ENCODE measurements around the gene ADRB1.

The ADRB1 gene

DNA sequence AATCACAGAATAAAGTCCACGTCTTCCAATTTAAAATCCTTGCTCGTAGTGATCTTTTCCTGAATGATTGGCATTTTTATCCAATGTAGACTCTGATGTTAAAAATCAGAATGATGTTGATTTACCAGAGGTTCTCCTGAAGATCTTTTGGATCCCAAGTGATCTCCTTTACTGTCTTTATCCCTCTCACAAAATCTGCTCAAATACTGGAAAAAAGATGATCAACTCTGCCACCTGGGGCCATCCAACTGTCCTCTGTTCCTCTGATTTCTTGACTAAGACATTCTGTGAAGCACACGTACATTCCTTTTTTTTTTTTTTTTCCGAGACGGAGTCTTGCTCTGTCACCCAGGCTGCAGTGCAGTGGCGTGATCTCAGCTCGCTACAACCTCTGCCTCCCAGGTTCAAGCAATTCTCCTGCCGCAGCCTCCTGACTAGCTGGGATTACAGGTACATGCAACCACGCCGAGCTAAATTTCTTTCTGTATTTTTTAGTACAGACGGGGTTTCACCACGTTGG is 18.0 kb upstream of the ADRB1 start:
- H3K4me3 ChIP-seq (ENCODE audit: insufficient read depth, low read depth, low read length), result no peak overlapping the region
- 89 to 93% methylated on average over 12 of the region's 12 CpGs for WGBS, 2 experiments
- H3K9me3 ChIP-seq (ENCODE audit: control insufficient read depth, low read length), result no peaks in the 10 kb centered on the region
- no peak overlapping the region for H3K27ac ChIP-seq (ENCODE audit: insufficient read depth, low read depth, low read length, poor library complexity, severe bottlenecking)
- no peaks in the 10 kb centered on the region for H3K4me1 ChIP-seq (ENCODE audit: control insufficient read depth, insufficient read depth, low read length)
- no peaks in the 10 kb centered on the region for H3K36me3 ChIP-seq (ENCODE audit: control insufficient read depth, insufficient read depth, low read length)
- no peaks in the 10 kb centered on the region for H3K27me3 ChIP-seq (ENCODE audit: control insufficient read depth, insufficient read depth, low read length, poor library complexity, severe bottlenecking)

DNA sequence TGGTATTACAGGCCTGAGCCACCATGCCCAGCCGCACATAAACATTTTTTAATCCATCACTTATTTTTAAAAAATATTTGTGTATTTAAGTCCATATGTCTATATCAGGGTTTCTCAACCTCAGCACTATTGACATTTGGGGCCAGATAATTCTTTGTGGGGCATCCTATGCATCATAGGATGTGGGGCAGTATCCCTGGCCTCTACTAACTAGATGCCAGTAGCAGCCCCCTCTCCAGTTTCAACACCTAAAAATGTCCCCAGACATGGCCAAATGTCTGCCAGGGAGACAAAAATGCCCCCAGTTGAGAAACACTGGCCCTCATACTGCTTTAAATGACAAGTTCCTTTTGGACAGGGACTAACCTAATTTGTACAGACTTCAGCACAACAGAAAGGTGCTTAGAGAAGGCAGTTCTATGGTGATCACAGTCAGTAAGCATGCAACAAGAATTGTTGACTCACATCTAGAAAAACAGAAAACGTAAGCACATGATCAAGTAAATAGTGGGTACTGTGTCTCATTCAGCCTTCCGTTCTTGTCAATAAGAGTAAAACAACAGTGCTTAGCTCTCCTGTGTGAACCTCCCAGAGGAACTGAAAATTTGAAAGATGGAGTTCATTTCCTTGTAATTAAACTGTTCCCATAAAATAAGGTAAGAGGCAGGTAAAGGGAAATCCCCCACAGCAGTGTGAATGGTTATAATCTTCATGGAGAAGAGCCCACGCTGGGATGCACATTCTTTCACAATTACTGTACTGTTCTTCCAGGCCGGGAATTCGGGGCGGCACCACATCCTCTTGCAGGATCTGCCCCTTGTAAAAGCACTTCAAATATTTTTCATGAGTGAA is 17.3 kb upstream of the ADRB1 start:
- Histone ChIP-seq H3K36me3 (ENCODE audit: control insufficient read depth, insufficient read depth, low read length) (no peaks in the 10 kb centered on the region), H3K9me3 (ENCODE audit: control insufficient read depth, low read length) (no peaks in the 10 kb centered on the region), H3K4me1 (ENCODE audit: control insufficient read depth, insufficient read depth, low read length) (no peaks in the 10 kb centered on the region), H3K27me3 (ENCODE audit: control insufficient read depth, insufficient read depth, low read length, poor library complexity, severe bottlenecking) (no peaks in the 10 kb centered on the region), H3K27ac (ENCODE audit: insufficient read depth, low read depth, low read length, poor library complexity, severe bottlenecking) (no peak overlapping the region), H3K4me3 (ENCODE audit: insufficient read depth, low read depth, low read length) (no peak overlapping the region)
- WGBS, 2 experiments, result 84 to 88% methylated on average over 6 to 7 of the region's 7 CpGs

DNA sequence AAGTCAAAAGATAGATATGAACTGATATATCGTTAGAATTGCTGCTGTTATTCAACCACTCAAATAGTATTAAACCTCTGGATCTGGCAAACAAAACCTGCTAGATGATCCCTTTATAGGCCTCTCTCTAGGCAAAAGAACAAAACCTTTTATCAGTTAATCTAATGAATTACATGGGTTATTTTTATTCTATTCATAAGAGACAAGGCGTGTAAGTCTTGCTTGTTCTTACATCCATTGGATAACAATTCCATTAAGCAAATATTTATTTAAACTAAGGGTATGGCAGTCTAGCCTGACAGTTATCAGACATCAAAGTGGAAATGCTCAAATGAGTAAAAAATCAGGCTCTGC is 16.6 kb upstream of the ADRB1 start:
- no peak overlapping the region for H3K27ac ChIP-seq (ENCODE audit: insufficient read depth, low read depth, low read length, poor library complexity, severe bottlenecking)
- no peaks in the 10 kb centered on the region for H3K9me3 ChIP-seq (ENCODE audit: control insufficient read depth, low read length)
- WGBS, 2 experiments, result 71 to 100% methylated on average over 1 to 2 of the region's 2 CpGs
- H3K36me3 ChIP-seq (ENCODE audit: control insufficient read depth, insufficient read depth, low read length), result no peaks in the 10 kb centered on the region
- H3K4me1 ChIP-seq (ENCODE audit: control insufficient read depth, insufficient read depth, low read length), result no peaks in the 10 kb centered on the region
- no peaks in the 10 kb centered on the region for H3K27me3 ChIP-seq (ENCODE audit: control insufficient read depth, insufficient read depth, low read length, poor library complexity, severe bottlenecking)
- no peak overlapping the region for H3K4me3 ChIP-seq (ENCODE audit: insufficient read depth, low read depth, low read length)

DNA sequence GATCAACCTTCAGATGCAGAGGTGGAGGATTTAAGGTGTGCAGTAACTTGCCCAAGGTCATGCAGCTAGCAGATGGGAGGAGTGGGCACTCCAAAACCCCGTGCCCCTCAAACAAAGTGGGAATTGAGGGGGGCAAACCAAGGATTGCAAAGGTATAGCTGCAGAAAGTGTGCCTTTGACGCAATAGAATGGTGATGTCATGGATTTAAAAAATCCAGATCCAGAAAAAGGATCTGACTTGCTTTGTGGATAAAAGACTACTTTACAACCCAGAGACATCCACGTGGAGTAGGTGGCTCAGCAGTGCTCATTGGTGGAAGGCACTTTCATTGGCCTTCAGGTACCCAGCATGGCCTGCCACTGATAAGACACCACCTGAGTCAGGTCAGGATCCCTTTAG is 15.7 kb upstream of the ADRB1 start:
- Histone ChIP-seq H3K36me3 (ENCODE audit: control insufficient read depth, insufficient read depth, low read length) (no peaks in the 10 kb centered on the region), H3K9me3 (ENCODE audit: control insufficient read depth, low read length) (no peaks in the 10 kb centered on the region), H3K27me3 (ENCODE audit: control insufficient read depth, insufficient read depth, low read length, poor library complexity, severe bottlenecking) (no peaks in the 10 kb centered on the region), H3K4me1 (ENCODE audit: control insufficient read depth, insufficient read depth, low read length) (no peaks in the 10 kb centered on the region), H3K27ac (ENCODE audit: insufficient read depth, low read depth, low read length, poor library complexity, severe bottlenecking) (no peak overlapping the region), H3K4me3 (ENCODE audit: insufficient read depth, low read depth, low read length) (no peak overlapping the region)
- WGBS, 2 experiments, result 91 to 95% methylated on average over 3 of the region's 3 CpGs

DNA sequence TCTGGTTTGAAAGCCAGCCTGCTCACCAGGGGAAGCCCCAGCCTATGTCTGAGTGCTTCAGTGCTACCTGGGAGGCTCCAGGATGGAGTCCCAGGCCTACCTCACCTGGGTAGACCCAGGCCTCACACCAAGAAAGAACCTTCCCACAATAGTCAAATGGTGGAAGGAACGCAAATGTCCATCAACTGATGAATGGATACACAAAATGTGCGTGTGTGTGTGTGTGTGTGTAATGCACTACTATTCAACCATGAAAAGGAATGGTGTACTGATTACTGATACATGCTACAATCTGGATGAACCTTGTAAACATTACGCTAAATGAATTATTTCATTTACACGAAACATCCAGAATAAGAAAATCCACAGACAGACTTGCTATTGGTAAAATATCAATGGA is 15.2 kb upstream of the ADRB1 start:
- no peaks in the 10 kb centered on the region for H3K9me3 ChIP-seq (ENCODE audit: control insufficient read depth, low read length)
- no peak overlapping the region for H3K4me3 ChIP-seq (ENCODE audit: insufficient read depth, low read depth, low read length)
- no peaks in the 10 kb centered on the region for H3K4me1 ChIP-seq (ENCODE audit: control insufficient read depth, insufficient read depth, low read length)
- H3K36me3 ChIP-seq (ENCODE audit: control insufficient read depth, insufficient read depth, low read length), result no peaks in the 10 kb centered on the region
- 88 to 97% methylated on average over 4 of the region's 4 CpGs for WGBS, 2 experiments
- H3K27me3 ChIP-seq (ENCODE audit: control insufficient read depth, insufficient read depth, low read length, poor library complexity, severe bottlenecking), result no peaks in the 10 kb centered on the region
- no peak overlapping the region for H3K27ac ChIP-seq (ENCODE audit: insufficient read depth, low read depth, low read length, poor library complexity, severe bottlenecking)

DNA sequence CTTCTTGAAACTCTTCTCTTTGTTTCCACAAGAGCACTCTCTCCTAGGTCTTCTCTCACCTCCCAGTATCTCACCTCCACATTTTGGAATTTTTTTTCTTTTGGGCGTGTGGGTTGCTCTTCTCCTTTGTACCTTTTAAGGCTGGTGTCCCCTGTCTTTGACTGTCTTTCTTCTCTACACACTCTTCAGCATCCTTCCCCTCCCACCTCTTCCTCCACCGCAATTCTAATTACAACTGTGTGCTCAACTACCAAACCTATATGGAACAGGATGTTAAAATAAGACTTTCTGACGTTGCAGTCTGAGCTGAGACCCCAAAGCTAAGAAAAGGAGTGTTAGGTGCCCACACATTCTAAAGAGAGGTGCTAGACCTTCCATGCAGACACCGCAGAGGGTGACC is 14.0 kb upstream of the ADRB1 start:
- Histone ChIP-seq H3K4me3 (ENCODE audit: insufficient read depth, low read depth, low read length) (no peak overlapping the region), H3K27ac (ENCODE audit: insufficient read depth, low read depth, low read length, poor library complexity, severe bottlenecking) (no peak overlapping the region), H3K9me3 (ENCODE audit: control insufficient read depth, low read length) (no peaks in the 10 kb centered on the region), H3K4me1 (ENCODE audit: control insufficient read depth, insufficient read depth, low read length) (no peaks in the 10 kb centered on the region), H3K27me3 (ENCODE audit: control insufficient read depth, insufficient read depth, low read length, poor library complexity, severe bottlenecking) (no peaks in the 10 kb centered on the region), H3K36me3 (ENCODE audit: control insufficient read depth, insufficient read depth, low read length) (no peaks in the 10 kb centered on the region)
- 89 to 94% methylated on average over 4 of the region's 4 CpGs for WGBS, 2 experiments

DNA sequence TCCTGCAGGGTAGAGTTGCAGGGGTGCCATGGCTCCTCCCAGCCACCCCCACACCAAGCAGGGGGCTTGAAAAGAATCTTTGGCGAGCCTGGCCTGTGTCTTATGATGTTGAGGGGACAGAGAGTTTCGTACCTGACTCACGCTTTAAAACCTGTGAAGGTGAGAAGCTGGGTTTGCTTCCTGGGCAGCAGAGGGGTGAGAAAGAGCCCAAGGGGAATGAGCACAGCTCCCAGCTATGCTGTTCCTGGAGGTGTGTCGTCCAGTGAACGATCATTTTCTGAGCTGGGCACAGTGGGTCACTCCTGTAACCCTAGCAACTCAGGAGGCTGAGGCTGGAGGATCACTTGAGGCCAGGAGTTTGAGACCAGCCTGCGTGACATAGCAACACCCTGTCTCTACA is 13.5 kb upstream of the ADRB1 start:
- WGBS, 2 experiments, result 84 to 89% methylated on average over 5 of the region's 6 CpGs

DNA sequence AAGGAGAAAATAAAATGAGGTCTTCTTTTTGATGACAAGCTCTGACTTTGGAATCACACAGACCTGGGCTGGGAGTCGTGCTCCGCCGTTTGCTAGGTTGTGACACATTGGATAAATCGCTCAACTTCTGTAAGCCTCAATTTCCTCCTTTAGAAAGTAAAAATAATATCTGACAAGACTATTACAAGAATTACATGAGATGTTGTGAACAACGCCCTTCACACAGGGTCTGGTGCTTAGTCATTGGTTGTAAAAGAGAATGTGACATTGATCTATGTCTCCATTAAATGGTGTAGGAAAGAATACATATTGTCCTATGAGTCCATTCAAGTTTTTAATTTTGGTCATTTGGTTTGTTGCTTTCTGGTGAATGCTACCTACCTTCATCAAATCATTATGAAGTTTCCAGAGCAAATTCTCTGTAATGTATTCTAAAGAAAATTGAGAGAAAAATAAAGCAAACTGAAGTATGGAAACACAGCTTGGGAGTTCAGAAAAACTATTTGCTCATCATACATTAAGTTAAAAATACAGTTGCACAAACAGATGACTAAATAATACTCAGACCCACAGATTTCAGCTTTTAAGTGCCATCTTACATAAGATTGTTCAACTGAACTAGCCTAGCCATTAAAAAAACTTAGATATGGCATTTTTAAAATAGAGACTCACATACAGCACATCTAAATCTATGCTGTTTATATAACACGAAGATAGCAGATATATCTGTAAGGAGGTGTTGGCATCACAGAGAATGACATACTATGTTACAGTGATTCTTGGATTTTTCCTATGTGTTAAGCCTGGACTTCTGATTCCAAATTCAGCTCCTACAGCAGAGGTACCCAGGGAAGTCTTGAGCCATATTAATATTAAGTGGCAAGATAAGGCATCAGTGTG is 12.3 kb upstream of the ADRB1 start:
- no peak overlapping the region for H3K27ac ChIP-seq (ENCODE audit: insufficient read depth, low read depth, low read length, poor library complexity, severe bottlenecking)

More for the DNA sequence above, 13.5 kb upstream of the ADRB1 start:
- Histone ChIP-seq H3K27ac (ENCODE audit: insufficient read depth, low read depth, low read length, poor library complexity, severe bottlenecking) (no peak overlapping the region), H3K27me3 (ENCODE audit: control insufficient read depth, insufficient read depth, low read length, poor library complexity, severe bottlenecking) (no peaks in the 10 kb centered on the region), H3K36me3 (ENCODE audit: control insufficient read depth, insufficient read depth, low read length) (no peaks in the 10 kb centered on the region), H3K4me1 (ENCODE audit: control insufficient read depth, insufficient read depth, low read length) (no peaks in the 10 kb centered on the region), H3K4me3 (ENCODE audit: insufficient read depth, low read depth, low read length) (no peak overlapping the region), H3K9me3 (ENCODE audit: control insufficient read depth, low read length) (no peaks in the 10 kb centered on the region)

DNA sequence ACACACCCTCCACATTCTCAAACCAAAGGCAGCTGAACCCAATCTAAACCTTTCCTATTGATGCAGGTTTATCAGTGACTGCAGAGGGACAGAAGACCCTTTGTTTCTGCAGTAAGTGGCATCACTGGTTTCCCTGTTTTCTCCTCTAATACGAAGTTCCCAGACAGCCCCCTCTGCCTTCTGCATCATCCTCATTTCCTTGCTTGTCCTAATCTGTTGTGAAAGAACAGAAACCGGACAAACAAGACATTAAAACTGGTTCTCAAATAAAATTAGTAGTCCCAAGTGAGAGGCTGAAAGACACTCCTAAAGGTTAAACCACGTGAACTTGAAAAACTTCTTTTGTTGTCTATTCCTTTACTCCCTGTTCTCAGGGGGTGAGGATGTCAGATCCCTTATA is 10.1 kb upstream of the ADRB1 start:
- H3K36me3 ChIP-seq (ENCODE audit: control insufficient read depth, insufficient read depth, low read length), result no peaks in the 10 kb centered on the region
- no peaks in the 10 kb centered on the region for H3K27me3 ChIP-seq (ENCODE audit: control insufficient read depth, insufficient read depth, low read length, poor library complexity, severe bottlenecking)
- 87% methylated on average over 3 of the region's 3 CpGs for WGBS, 2 experiments
- H3K4me1 ChIP-seq (ENCODE audit: control insufficient read depth, insufficient read depth, low read length), result no peaks in the 10 kb centered on the region
- H3K9me3 ChIP-seq (ENCODE audit: control insufficient read depth, low read length), result no peaks in the 10 kb centered on the region
- H3K27ac ChIP-seq (ENCODE audit: insufficient read depth, low read depth, low read length, poor library complexity, severe bottlenecking), result no peak overlapping the region
- no peak overlapping the region for H3K4me3 ChIP-seq (ENCODE audit: insufficient read depth, low read depth, low read length)

More for the DNA sequence above, 12.3 kb upstream of the ADRB1 start:
- Histone ChIP-seq H3K9me3 (ENCODE audit: control insufficient read depth, low read length) (no peaks in the 10 kb centered on the region), H3K27me3 (ENCODE audit: control insufficient read depth, insufficient read depth, low read length, poor library complexity, severe bottlenecking) (no peaks in the 10 kb centered on the region), H3K4me1 (ENCODE audit: control insufficient read depth, insufficient read depth, low read length) (no peaks in the 10 kb centered on the region), H3K4me3 (ENCODE audit: insufficient read depth, low read depth, low read length) (no peak overlapping the region), H3K36me3 (ENCODE audit: control insufficient read depth, insufficient read depth, low read length) (no peaks in the 10 kb centered on the region)
- 96% methylated on average over 5 to 6 of the region's 6 CpGs for WGBS, 2 experiments

Data from ectodermal cell (in vitro differentiated cells).